ENCODE results near the gene CALD1.

The CALD1 gene

GRCh38 chr7:134778941-134779740, at the start of gene CALD1:
Gene CALD1 (plus strand): TSS chr7:134779634. CDS start chr7:134867734, 88,100 bp downstream.
- DNase-seq = no peak

DNA sequence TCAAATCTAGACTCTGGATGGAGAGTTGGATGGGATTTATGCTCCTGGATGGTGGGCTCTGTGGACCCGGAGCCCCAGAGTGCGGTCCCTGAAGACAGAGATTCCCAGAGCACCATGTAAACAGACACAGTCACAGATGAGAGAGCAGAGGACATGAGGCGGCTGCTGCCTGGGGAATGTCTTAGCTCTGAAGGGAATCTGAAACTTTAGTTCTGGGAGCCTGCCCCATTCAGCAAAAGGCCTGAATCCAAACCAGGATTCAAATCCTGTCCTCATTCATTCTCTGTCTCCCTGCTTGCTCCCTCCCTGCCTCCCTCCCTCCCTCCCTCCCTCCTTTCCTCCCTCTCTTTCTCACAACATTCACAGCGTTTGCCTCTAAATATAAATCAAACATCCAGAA, 49.5 kb upstream of the CALD1 start:
- no peak for DNase-seq

DNA sequence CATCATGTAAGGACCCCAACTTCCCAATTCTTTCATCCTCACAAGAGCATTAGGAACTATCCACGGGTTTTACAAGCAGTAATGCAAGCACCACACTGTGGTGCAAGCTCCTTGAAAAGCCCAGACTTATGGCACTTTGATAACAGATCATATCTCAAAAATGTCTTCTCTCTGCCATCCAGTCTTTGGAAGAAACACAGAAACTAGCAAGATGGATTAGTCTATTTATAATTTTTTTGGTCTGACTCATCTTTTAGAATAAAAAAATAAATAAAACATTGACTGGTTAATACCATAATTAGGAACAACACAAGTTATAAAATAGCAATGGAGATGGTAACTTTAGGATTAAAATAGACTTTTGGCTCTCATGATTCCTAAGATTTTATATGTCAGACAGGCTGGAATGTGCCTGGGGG, 49.0 kb upstream of the CALD1 start:
- DNase-seq = no peak

GRCh38 chr7:134731616-134732015, 47.8 kb upstream of the CALD1 start:
- DNase-seq = peak; percentile 38

GRCh38 chr7:134732728-134733127, 46.7 kb upstream of the CALD1 start:
- DNase-seq = no peak

- no peak for DNase-seq
Observed at GRCh38 chr7:134736381-134736780, 43.1 kb upstream of the CALD1 start.

- peak; percentile 88 for DNase-seq
Observed at GRCh38 chr7:134737566-134738345, 41.7 kb upstream of the CALD1 start.

- no peak for DNase-seq
Observed at GRCh38 chr7:134739362-134739761, 40.1 kb upstream of the CALD1 start.

DNA sequence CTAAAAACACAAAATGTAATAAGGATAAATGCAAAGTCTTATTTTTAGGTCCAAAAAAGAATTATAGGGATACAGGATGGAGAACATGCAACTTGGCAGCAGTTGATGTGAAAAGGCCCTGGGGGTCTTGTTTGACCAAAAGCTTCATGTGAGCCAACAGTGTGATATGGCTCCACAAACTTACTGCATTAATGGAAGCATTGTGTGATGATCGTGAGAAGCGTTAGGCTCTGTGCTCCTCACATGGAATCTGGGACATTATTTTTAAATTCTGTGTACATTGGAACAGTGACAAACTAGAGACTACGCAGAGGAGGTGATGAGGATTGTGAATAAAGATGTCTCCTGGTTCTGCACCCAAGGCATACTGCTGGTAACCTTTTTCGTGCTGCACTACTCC, 39.1 kb upstream of the CALD1 start:
- DNase-seq = no peak

GRCh38 chr7:134741907-134742635, 37.4 kb upstream of the CALD1 start:
- no peak for DNase-seq

DNA sequence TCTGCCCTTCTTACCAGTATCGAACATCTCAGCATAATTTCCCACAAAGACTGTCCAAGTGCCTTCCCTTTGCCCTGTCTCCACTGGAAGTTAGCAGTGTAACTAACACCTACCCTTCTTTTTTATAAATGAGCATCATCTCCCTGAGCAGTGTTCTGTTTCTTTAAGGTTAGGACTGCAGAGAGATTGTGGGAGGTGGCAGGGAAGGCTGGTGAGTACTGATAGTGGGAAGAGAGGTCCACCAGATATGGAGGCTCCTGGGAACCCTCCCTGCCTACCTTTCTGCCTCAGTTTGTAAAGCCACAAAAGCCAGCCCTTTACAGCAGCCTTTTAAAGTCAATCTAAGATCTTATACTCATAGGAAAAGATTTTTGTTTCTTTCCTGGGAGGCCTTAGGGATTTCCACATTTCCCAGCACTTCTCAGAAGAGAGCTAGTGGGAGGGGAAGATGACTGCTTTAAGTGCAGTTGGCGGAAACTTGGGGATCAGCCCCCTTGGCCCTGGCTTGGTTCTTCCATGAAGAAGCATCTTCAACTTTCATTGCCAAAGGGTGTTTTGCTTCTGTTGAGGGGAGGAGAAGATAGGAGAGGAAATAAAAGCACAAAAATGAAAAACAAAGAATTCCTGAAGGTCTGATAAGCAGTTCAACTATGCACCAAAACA, 36.6 kb upstream of the CALD1 start:
- DNase-seq = no peak

GRCh38 chr7:134744569-134744968, 34.9 kb upstream of the CALD1 start:
- no peak for DNase-seq

- no peak for DNase-seq
Observed at GRCh38 chr7:134747326-134747725, 32.1 kb upstream of the CALD1 start.

- DNase-seq = peak; percentile 67
Observed at GRCh38 chr7:134750083-134751062, 29.1 kb upstream of the CALD1 start.

GRCh38 chr7:134752006-134752760, 27.3 kb upstream of the CALD1 start:
- DNase-seq = no peak

DNA sequence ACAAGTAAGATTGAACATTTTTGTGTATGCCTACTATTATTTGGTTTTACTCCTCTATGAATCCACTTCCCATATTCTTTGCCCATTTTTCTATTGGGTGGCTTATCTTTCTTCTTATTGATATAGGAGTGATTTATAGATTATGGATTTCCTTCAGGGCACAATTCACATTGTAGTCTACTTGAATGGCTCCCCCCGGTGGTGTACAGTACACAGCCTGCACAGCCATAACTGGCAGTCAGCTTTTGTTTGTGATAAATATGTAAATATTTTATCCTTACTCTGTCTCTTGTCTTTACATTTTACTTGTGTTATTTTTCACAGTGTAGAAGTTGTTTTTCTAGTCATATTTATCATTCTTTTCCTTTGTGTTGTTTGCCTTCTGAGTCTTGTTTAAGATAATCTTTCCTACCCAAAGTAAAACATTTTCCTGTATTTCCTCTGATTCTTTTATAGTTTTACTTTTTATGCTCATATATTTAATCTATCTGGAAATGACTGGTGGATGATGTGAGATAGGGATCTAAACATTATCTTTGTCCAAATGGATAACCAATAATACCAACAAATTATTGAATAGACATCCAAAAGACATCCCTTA, 23.9 kb upstream of the CALD1 start:
- DNase-seq = peak; percentile 47

GRCh38 chr7:134757938-134758337, 21.5 kb upstream of the CALD1 start:
- no peak for DNase-seq

- DNase-seq = no peak
Observed at GRCh38 chr7:134758981-134759380, 20.5 kb upstream of the CALD1 start.

GRCh38 chr7:134761266-134761665, 18.2 kb upstream of the CALD1 start:
- DNase-seq = no peak

DNA sequence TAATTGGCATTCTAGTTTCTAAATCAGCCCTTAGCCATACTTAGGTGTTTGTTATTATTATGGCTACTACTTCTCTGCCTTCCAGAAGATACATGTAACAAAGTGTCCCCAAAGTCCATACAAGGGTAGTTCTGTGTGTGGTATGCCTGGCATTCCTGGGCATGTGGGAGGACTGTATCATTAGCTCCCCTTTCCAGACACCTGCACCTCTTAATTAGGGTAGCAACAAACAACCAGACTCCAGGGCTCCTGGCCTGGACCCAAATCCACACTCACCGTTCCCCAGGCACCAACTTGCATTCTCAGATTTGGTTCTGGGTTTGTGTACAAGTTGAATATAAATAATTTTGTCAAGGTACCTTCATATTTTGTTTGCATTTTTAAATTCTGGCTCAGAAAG, 15.5 kb upstream of the CALD1 start:
- DNase-seq = no peak

Measured in activated CD4-positive, alpha-beta T cell treated with anti-CD3 and anti-CD28 coated beads, Interleukin-2, amount 50 U/mL, for 16 hours (primary cell).